Measurements from ENCODE around the gene PPP1R14D.
"Not testable (repeated sequence)": the region's sequence is repeated elsewhere in the genome, so short reads cannot be mapped to it uniquely, and the experiment has no call there.

PPP1R14D gene, protein sequence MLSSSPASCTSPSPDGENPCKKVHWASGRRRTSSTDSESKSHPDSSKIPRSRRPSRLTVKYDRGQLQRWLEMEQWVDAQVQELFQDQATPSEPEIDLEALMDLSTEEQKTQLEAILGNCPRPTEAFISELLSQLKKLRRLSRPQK

DNA sequence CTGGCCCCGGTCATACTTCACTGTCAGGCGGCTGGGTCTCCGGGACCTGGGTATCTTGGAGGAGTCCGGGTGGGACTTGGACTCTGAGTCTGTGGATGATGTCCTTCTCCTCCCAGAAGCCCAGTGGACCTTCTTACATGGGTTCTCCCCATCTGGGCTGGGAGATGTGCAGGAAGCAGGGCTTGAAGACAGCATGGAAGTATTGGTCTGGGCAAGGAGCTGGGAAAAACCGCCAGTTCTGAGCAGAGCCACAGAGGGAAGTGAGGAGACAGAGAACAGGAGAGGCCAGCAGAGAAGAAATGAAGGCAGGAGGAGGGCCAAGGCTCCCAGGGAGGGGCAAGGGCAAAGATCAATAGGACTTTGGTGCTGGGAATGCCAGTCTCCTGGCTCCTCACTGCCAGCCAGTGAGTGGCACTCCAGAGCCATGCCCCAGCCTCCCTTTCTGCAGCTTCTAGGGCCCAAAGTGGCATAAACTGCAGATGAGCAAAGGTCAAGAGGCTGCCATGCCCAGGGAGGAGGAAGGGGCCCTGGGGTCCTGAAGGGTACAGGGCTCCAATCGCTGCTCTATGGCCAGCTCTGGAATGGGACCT lies at the start of gene PPP1R14D:
TSS of gene PPP1R14D (minus strand) at position 262 of the 590 bp plus-strand sequence. CDS start at position 195, 67 bp downstream.
- no peak for DNase-seq

DNA sequence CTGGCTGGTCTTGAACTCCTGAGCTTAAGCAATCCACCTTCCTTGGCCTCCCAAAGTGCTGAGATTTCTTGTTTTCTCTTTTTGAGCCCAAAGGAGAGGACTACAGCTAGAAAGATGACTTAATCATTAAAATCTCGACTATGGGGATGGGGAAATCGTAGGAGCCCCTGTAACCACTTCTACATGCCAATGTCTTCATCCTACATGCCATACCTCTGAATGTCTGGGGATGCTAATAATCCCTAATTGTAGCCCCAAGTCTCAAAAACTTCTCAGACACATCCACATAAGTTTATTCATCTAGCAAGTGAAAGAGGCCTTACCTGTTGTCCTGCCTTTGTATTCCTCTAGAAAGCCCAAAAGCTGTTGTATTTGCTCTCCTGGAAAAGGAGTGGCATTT lies 49.2 kb upstream of the PPP1R14D start:
- no peak for DNase-seq

DNA sequence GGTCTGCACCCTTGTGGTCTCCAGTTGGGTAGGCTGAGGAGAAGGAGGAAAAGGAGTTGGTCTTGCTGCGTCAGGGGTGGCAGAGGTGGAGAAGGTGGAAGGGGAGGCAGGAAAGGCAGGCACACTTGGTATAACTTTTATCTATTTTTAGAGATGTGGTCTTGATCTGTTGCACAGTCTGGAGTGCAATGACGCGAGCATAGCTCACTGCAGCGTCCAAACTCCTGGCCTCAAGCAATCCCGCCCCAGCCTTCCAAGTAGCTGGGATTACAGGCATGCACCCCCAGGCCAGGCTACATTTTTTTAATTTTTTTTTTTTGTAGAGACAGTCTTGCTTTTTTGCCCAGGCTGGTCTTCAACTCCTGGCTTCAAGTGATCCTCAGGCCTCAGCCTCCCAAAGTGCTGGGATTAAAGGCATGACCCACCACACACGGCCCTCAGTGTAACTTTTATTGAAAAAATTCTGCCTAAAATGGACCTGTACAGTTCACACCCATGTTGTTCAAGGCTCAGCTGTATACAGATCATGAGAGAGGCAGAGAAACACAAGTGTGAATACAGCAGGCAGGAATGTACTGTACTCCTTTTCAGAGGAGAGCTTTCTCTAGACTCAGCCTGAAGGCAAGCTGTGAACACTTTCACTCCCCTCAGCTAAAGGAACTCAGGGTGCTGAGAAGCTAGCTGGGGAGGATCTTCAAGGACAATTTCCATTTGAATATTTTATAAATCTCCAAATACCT lies 47.7 kb upstream of the PPP1R14D start:
- DNase-seq = no peak

DNA sequence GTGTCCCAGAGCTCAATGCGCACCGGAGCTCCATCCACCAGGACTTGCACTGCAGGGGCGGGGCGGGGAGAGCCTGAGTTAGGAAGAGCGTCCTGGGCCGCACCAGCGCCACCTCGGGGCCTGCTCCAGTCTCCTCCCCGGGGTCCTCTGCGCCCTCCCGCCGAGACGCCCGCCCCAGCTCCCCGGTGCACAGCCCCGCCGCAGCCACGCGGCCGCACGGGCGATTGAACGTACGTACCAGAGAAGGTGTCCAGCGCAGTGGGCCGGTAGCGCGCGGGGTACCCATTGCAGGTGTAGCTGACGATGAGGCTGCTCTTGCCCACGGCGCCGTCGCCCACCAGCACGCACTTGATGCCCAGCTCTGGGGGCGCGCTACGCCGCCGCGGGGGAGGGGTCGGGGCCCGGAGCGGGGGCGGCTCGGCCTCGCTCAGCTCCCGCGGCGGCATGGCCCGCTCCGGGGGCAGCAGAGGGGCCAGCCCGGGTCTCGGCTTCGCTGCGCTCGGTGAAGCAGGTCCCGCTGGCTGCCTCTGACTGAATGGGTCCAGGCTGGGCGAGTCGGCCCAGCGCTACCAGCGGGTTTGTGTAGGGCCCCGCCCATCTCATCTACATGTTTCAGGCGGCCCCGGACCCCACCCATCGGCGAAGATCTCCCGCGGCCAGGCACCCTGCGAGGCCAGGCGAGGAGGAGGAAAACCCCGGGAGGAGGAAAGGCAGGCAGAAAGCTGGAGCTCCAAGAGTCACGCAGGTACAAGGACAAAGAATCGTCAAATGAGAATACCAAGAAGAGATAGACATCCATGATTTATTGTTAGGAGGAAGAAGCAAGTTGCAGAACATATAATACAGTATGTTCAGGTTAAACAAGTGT lies 45.4 kb upstream of the PPP1R14D start, which contains the start of gene RHOV:
TSS of gene RHOV (minus strand) at position 541 of the 868 bp plus-strand sequence. CDS start at position 446, 95 bp downstream.
- peak; percentile 76 for DNase-seq

DNA sequence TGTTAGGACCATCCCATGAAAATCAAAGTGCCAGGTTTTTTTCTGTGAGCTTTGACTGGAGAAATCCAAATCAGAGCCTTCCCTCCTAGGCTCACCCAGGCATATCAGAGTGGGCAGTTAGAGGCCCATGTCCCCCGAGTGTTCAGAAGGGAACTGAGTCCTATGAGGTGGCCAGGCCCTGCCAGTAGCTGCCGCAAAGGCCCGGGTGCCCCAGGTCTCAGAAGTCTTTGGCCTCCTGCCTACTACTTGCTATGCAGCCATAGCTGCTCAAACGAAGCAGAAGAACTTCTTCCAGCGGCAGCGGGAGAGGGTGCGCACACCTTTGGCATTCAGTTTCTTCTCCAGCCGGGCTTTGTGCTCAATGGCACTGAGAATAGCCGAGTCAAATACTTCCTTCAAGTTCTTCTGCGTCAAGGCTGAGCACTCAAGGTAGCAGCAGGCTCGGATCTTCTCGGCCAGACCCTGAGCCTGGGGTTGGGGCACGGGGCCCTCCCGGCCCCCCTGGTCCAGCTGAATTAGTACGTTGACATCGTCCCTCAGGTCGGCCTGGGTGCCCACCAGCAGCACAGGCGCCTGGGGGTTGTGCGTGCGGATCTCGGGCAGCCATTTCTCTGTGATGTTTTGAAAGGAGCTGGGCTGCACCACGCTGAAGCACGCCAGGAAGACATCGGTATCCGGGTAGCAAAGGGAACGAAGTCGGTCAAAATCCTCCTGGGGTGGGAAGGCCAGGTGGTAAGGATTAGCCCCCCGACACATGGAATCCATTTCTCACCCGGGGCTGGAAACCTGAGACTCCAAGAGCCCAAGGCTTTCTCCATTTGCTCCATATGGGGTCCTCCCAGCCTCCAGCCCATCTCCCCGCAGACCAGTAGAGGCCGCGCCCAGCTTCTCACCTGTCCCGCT lies 44.5 kb upstream of the PPP1R14D start:
- DNase-seq = no peak

DNA sequence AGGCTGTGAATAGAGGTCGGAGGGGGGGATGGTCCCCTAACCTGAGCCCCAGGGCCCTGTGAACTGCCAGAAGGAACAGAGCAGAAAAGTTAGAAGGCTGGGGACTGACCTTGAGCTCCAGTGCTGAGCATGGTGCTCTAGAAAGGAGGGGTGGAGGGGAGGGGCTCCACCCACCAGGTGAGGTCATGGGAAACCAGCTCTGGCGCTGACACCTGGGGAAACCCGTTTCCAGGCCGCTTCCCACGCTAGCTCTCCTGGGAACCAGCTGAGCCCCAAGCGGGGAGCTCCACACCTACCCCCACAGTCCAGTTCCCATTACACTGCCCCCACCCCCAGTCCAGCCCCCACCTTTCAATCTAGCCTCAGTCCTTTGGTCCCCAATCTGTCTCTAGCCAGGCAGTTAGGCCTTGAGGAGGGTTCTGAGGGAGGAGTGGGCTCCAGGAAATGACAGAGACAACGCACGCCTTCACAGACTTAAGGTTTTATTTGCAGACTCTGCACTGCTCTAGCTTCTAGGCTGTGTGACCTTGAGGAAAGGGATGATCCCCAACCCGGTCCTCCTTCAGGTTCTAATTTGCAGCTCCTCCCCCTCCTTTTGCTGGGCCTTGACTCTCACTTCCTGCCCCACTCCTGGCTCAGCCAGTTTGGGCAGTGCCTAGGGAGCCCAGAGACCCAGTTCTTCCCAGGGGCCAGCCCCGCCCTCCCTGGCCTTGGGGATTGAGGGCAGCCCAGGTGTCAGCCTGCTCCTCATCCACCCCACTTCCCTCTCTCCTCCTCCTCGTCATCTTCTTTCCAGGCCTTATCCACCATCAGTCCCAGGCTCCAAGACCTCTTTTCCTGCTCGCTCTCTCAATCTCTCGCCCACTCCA lies 43.5 kb upstream of the PPP1R14D start:
- DNase-seq = peak; percentile 40

DNA sequence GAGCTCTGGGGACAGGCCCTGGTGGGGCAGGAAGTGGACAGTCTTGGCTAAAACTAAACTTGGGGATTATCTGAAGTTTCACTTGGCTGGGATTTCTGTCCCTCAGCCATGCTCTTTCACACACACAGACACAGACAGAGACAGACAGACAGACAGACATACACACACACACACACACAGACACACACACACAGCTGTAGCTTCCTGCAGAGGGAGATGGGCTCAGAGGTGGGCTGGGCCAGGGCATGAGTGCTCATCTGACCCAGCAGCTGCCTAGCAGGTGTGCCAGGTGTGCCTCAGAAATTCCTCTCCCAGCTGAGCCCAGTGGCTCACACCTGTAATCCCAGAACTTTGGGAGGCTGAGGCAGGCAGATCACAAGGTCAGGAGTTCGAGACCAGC lies 42.2 kb upstream of the PPP1R14D start:
- DNase-seq = no peak

DNA sequence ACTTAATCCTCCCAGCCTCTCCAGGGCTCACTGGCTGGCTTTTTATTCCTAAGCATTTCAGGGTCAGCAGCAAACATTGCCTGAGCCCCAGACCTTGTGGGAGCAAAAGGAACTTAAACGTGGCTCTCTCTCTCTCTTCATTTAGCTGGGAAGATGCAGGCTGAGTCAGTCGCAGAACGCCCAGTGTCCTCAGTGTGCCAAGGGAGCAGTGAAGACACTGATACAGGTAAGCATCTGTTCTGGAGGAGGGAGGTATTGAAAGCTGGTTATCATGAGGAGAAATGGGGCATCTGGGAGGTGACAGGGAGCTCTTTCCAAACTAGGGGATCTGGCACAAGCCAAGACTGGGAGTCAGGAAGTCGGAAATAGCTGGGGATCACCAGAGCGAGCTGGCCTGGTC lies 41.2 kb upstream of the PPP1R14D start:
- no peak for DNase-seq

DNA sequence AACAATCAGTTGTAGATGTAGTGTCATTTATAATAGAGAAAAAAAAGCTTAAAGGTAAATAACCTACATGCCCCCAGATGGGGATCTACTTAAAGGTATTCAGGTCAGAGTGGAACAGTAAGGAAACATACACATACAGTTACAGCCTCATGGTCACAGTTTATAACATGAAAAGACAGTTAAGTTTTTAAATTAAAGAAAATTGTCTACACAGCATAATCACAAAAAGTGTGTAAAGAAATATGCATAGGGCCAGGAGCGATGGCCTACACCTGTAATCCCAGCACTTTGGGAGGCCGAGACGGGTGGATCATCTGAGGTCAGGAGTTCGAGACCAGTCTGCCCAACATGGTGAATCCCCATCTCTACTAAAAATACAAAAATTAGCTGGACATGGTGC lies 38.7 kb upstream of the PPP1R14D start:
- DNase-seq = no peak

DNA sequence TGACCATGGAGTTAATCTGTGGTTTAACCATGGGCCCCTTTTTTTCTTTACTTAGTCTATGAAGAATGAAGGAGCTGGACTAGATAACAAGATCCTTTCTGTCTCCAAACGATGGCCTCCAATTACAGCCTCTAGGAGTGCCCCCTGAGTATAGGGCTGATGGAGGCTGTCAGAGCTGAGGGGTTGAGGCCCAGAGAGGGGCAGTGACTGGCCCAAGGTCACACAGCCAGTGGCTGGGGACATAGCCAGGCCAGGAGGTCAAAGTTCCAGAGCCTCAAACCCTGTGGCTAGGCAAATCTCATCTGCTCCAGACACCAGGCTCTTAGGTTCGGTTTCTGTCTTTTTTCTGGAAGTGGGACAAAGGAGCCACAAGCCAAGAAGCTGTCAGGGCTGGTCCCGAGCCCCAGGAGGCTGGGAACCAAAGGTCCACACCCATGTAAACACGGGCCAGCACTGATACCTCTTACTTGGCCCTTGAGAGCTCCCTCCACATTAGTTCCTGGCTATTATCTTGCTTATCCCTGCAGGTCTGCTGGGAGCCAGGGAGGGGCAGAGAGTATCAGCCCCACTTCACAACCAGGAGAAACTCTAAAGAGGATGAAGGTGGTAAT lies 35.3 kb upstream of the PPP1R14D start:
- no peak for DNase-seq

DNA sequence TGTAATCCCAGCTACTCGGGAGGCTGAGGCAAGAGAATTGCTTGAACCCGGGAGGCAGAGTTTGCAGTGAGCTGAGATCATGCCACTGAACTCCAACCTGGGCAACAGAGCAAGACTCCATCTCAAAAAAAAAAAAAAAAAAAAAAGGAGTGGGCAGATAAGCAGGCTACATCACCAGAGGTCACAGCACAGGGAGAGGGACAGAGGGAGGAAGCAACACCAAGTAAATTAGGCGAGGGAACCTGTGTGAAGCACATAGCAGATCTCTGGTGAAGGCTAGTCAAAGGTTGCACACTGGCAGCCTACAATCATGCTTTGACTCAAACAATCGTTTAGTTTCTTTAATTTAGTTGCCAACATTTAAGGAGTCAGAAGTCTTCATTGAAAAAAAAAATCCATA lies 32.6 kb upstream of the PPP1R14D start:
- not testable (repeated sequence) for DNase-seq

DNA sequence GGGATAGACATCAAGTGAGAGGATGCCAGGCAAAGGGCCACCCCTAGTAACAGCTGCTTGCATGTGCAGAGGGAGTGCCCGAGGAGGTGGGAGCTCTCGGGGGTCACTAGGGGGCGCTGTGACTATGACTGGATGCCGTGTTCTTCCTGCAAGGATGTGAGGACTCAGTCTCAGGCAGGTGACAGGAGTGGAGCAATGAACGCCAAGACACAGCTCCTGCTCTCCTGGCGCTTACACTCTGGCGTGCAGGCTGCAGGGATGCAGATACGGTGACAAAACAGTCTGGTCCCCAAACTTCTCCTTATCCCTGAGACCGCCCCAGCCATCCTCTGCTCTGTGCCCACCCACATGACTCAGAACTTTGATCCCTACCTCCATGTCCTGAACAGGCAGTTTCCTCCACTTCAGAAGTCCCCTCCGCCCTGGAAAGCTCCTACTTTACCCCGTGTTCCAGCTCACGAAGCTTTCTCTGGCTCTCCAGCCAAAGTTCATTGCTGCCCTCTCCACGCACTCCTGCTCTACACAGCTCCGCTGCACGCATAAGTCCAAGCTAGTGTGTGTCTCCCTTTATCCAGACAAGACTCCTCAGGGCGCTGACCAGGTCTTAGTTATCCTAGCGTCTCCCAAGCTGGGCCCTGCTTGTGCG lies 30.8 kb upstream of the PPP1R14D start:
- peak; percentile 91 for DNase-seq

DNA sequence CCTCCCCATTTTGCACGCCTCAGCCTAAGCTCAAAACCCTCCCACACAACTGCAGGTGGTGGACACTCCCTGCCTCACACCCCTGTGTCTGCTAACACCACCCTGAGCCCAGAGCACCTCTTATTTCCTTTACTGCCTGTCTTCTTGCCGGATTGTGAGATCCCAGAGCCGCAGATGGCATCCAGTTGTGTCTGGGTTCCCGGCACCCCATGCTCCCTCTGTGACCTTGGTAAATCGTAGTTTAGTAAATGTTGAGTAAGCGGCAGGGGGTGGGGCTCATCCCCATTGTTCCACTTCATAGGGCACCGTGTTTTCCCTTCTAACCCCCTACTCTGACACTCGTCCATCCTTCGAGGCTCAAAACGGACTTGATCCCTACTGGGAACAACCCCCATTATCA lies 30.2 kb upstream of the PPP1R14D start:
- no peak for DNase-seq

DNA sequence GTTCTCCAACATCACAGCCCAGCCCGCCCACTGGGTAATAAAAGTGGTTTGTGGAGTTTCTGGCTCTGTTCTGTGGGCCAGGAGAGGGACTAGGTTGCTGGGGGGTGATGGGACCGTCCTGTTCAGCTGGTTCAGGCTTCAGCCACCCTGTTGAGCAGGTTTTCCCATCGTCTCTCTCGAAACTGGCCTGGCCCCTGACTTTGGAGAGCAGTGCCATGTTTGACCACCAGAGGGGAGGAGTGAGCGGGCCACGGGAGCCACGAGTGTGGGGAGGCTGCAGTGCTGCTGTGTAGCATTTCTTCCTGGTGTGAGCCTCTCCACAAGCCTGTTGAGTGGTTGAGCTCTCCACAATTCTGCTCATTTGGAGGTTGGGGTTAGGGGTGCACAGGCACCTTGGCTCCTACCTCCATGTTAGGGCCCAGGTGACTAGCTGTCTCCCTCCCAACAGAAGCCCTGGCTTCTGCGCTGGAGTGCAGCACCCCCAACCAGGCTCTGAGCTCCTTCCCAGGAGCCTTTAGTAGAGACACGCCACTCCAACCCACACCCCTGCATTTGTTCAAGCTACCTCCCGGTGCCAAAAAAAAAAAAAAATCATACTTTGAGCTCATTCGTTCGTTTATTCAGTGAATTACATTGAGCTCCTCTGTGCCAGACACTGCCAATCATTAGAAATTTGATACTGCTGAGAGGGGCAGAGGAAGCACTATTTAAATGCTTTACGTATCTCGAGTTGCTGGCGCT lies 29.3 kb upstream of the PPP1R14D start:
- peak; percentile 85 for DNase-seq

DNA sequence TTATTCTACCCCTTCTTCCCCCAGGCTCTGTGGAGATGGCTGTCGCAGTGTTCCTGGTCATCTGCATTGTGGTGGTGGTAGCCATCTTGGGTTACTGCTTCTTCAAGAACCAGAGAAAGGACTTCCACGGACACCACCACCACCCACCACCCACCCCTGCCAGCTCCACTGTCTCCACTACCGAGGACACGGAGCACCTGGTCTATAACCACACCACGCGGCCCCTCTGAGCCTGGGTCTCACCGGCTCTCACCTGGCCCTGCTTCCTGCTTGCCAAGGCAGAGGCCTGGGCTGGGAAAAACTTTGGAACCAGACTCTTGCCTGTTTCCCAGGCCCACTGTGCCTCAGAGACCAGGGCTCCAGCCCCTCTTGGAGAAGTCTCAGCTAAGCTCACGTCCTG lies 28.2 kb upstream of the PPP1R14D start:
- no peak for DNase-seq

DNA sequence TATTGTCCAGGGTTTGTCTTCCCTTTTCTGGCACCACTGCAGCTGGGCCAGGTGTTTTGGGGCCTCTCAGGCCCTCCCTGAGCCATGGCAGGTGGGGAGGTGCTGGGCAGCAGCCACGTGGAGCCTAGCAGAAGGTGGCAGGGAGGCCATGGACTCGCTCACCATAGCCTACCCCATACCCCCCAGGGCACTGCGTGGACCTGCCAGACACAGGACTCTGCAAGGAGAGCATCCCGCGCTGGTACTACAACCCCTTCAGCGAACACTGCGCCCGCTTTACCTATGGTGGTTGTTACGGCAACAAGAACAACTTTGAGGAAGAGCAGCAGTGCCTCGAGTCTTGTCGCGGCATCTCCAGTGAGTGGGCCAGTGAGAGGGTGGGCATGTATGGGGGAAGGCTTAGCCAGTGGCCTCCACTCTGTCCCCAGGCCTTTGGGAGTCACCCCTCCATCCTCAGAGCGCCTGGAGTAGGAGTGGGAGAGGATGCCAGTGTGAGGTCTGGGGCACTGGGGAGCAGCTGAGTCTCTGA lies 27.3 kb upstream of the PPP1R14D start:
- DNase-seq = no peak

DNA sequence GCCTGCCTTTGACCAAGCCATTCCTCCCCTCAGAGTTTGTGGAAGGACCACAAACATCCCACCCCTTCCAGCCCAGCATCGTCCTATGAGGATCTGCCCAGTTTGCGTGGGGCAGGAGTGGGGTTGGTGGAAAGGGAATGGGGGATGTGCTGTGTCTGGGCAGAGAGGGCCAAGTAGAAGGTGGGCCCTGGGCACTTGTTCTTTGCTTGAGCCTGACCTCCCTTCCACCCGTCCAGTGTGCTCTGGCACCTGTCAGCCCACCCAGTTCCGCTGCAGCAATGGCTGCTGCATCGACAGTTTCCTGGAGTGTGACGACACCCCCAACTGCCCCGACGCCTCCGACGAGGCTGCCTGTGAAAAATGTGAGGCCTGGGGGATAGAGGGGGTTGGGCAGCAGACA lies 25.7 kb upstream of the PPP1R14D start:
- DNase-seq = no peak

DNA sequence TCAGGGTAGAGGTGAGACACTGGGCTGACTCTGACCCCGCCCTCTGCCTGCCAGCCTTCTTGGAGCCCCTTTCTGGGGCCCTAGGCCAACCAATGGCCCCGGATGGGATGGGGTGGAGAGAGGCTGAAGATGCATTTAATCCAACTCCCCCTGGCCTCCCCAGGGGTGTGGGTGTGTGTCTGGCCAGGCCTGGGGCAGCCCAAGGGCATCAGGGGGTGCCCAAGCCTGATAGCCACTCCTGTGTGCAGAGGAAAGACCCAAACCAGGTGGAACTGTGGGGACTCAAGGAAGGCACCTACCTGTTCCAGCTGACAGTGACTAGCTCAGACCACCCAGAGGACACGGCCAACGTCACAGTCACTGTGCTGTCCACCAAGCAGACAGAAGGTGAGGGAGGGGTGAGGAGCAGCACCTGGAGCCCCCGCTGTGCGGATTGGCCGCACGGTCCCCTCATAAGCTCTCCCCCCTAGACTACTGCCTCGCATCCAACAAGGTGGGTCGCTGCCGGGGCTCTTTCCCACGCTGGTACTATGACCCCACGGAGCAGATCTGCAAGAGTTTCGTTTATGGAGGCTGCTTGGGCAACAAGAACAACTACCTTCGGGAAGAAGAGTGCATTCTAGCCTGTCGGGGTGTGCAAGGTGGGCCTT lies 24.9 kb upstream of the PPP1R14D start:
- DNase-seq = no peak

DNA sequence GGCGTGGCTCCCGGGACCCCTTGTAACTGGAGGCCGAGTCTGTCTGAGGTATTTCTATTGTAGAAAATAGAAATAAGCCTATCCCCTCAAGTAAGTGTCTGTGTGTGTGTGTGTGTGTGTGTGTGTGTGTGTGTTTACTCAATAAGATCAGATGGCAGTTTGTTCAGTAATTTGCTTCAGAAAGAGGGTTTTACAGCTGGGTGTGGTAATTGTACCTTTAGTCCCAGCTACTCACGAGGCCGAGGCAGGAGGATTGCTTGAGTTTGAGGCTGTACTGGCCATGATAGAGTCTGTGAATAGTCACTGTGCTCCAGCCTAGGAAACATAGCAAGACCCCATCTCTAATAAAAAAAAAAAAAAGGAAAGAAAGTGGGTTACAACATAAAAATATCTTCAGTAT lies 24.0 kb upstream of the PPP1R14D start:
- no peak for DNase-seq

Data from stimulated activated CD4-positive, alpha-beta T cell treated with anti-CD3 and anti-CD28 coated beads, Interleukin-15, amount 100 ng/mL, for 24 hours (primary cell).